K562 (cell line): ENCODE data around the gene LY6G6F. TPM values are rescaled to one million over a fixed set of nuclear protein-coding genes. Genes with fewer than 3 reads are reported as not detected.
A peak's percentile ranks its signal among the peaks of the same experiment; 100 is the strongest.

ENCODE experiments used
- CBFB ChIP-seq: sonication (generic); formaldehyde crosslinking; IDR thresholded peaks from 2 replicates; pipeline ENCODE4 v1.4.0; 2020; ENCODE audit warnings: mild to moderate bottlenecking, missing genetic modification reagents
- CBX1 ChIP-seq: sonication (generic); IDR thresholded peaks from 2 replicates; pipeline ENCODE4 v1.6.1; 2016; ENCODE audit warnings: antibody characterized with exemption, low read depth, mild to moderate bottlenecking
- DNMT1 ChIP-seq: fragments of 450-650 bp; IDR thresholded peaks from 2 replicates; pipeline ENCODE4 v1.6.1; 2016; ENCODE audit warnings: antibody characterized with exemption, mild to moderate bottlenecking
- E2F4 ChIP-seq: sonication (generic); formaldehyde crosslinking; IDR thresholded peaks from 2 replicates; pipeline ENCODE4 v1.8.0; 2022; ENCODE audit warnings: mild to moderate bottlenecking, low read depth, missing genetic modification reagents
- E2F5 ChIP-seq: sonication (generic); formaldehyde crosslinking; IDR thresholded peaks from 2 replicates; pipeline ENCODE4 v1.8.0; 2022; ENCODE audit warnings: mild to moderate bottlenecking, missing genetic modification reagents
- ERF ChIP-seq: fragments of 450-650 bp; formaldehyde crosslinking; IDR thresholded peaks from 2 replicates; pipeline ENCODE4 v1.4.0; 2020; ENCODE audit warnings: mild to moderate bottlenecking, mixed read lengths
- ETV1 ChIP-seq: fragments of 450-650 bp; conservative IDR thresholded peaks from 2 replicates; pipeline ENCODE4 v1.6.1; 2016; ENCODE audit warnings: missing genetic modification characterization, control low read depth, low read depth, missing compliant biosample characterization
- FIP1L1 ChIP-seq: fragments of 200-400 bp; formaldehyde crosslinking; IDR thresholded peaks from 2 replicates; pipeline ENCODE4 v1.6.1; 2018; ENCODE audit warnings: mild to moderate bottlenecking, low read depth, low read length; ENCODE audit not compliant: poor library complexity, severe bottlenecking
- FOXJ2 ChIP-seq: fragments of 200-800 bp; sonication (Bioruptor generic); IDR thresholded peaks from 2 replicates; pipeline ENCODE4 v1.6.1; 2016; ENCODE audit warnings: missing genetic modification characterization, missing compliant biosample characterization
- HMG20A ChIP-seq: fragments of 450-650 bp; formaldehyde crosslinking; conservative IDR thresholded peaks from 2 replicates; pipeline ENCODE4 v1.4.0; 2020; ENCODE audit warnings: mild to moderate bottlenecking, mixed read lengths
- ILK ChIP-seq: fragments of 450-650 bp; IDR thresholded peaks from 2 replicates; pipeline ENCODE4 v1.6.1; 2016; ENCODE audit warnings: missing genetic modification characterization, low read depth, mild to moderate bottlenecking, missing compliant biosample characterization, moderate library complexity, borderline replicate concordance
- IRF9 ChIP-seq: fragments of 450-650 bp; IDR thresholded peaks from 2 replicates; pipeline ENCODE4 v1.6.1; 2016; ENCODE audit warnings: missing biosample characterization, missing genetic modification characterization
- JUN ChIP-seq, 2 experiments: sonication (generic) in 1 of 2; formaldehyde crosslinking in 1 of 2; IDR thresholded peaks; 2 replicates each; pipeline versions ENCODE4 v1.6.1 to v1.8.0; 2012 to 2022; ENCODE audit warnings: borderline replicate concordance in 2 of 2, mild to moderate bottlenecking in 2 of 2, improper control_type of control experiment in 1 of 2, low read depth in 1 of 2, low read length in 1 of 2, missing genetic modification reagents in 1 of 2
- JUNB ChIP-seq: fragments of 450-650 bp; formaldehyde crosslinking; conservative IDR thresholded peaks from 2 replicates; pipeline ENCODE4 v1.4.0; 2020; ENCODE audit warnings: mild to moderate bottlenecking
- KAT8 ChIP-seq: fragments of 450-650 bp; IDR thresholded peaks from 2 replicates; pipeline ENCODE4 v1.6.1; 2016; ENCODE audit warnings: low read depth, mild to moderate bottlenecking
- MCM5 ChIP-seq: fragments of 450-650 bp; IDR thresholded peaks from 2 replicates; pipeline ENCODE4 v1.6.1; 2016; ENCODE audit warnings: low read depth
- OTX1 ChIP-seq: fragments of 450-650 bp; formaldehyde crosslinking; IDR thresholded peaks from 2 replicates; pipeline ENCODE4 v1.4.0; 2022; ENCODE audit warnings: mild to moderate bottlenecking
- RHOXF2B ChIP-seq: fragments of 250-450 bp; sonication (Bioruptor Pico); conservative IDR thresholded peaks from 2 replicates; pipeline ENCODE4 v1.5.1; 2021
- TFAP4 ChIP-seq: sonication (generic); formaldehyde crosslinking; IDR thresholded peaks from 2 replicates; pipeline ENCODE4 v1.8.0; 2022; ENCODE audit warnings: missing genetic modification reagents, mild to moderate bottlenecking, moderate library complexity, borderline replicate concordance
- TGIF2 ChIP-seq: sonication (generic); formaldehyde crosslinking; IDR thresholded peaks from 2 replicates; pipeline ENCODE4 v1.8.1; 2022; ENCODE audit warnings: mild to moderate bottlenecking, missing genetic modification reagents, moderate library complexity
- ZBTB33 ChIP-seq: sonication (generic); formaldehyde crosslinking; IDR thresholded peaks from 2 replicates; pipeline ENCODE4 v1.8.1; 2023; ENCODE audit warnings: mild to moderate bottlenecking, missing genetic modification reagents
- ZC3H8 ChIP-seq: fragments of 450-650 bp; IDR thresholded peaks from 2 replicates; pipeline ENCODE4 v1.6.1; 2017
- ZNF316 ChIP-seq: fragments of 450-650 bp; IDR thresholded peaks from 2 replicates; pipeline ENCODE4 v1.6.1; 2016
- polyA plus RNA-seq, 8 experiments: library from polyadenylated mRNA; depleted of rRNA in 4 of 8; stranded (reverse) in 5 of 8; unstranded in 3 of 8; fragments of >200 nt; fragmentation: Nextera tagmentation in 2 of 8; fragmentation: Illumina TruSeq in 1 of 8; extraction: Ambion mirVana in 2 of 8; extraction: Trizol in 1 of 8; gene quantifications; 2 replicates each; pipeline versions ENCODE4 v1.2.1 to v1.2.3, GENCODE V29; 2011 to 2014; ENCODE audit warnings: inconsistent platforms in 1 of 8, missing spikeins in 1 of 8
- total RNA-seq, 7 experiments: library from RNA; depleted of rRNA in 6 of 7; stranded (reverse); fragments of >200 nt in 6 of 7; fragmentation: Illumina TruSeq in 2 of 7; extraction: Trizol in 2 of 7; gene quantifications; 2 replicates each; pipeline versions ENCODE4 v1.2.1 to v1.2.3, GENCODE V29; 2011 to 2021; ENCODE audit warnings: low replicate concordance in 1 of 7

Gene LY6G6F
- total and polyA plus RNA-seq, 9 of the 15 experiments (the other 6 are each of a cell fraction or from before 2014, with no cell fraction given) = 0.14 to 0.50 (median 0.28) TPM; not detected in 2

GRCh38 chr6:31734821-31735406, 28.2 kb downstream of the LY6G6F start (continued):
- TF ChIP-seq CBX1 (no peak), TFAP4 (no peak), ERF (CRISPR knock-in tag) (0 out of 2 replicates have a peak, but pooled peaks have one; percentile 10), ILK (tag) (no peak), TGIF2 (no peak), RHOXF2B (peak; percentile 59; the same call in 1 of the 2 replicates), ZBTB33 (CRISPR knock-in tag) (no peak), JUNB (no peak), ZC3H8 (no peak; the same call in 1 of the 2 replicates), IRF9 (tag) (no peak; the same call in 1 of the 2 replicates), MCM5 (no peak), JUN (IDR thresholded peaks at IDR 0.05; ENCODE audit: borderline replicate concordance, low read depth, low read length) (peak; percentile 100; the same call in 1 of the 2 replicates), JUN (CRISPR knock-in tag; IDR thresholded peaks at IDR 0.05; ENCODE audit: borderline replicate concordance) (peak; percentile 98), HMG20A (CRISPR knock-in tag) (no peak), ZNF316 (0 out of 2 replicates have a peak, but pooled peaks have one; percentile 25), DNMT1 (peak; percentile 96; the same call in 1 of the 2 replicates), CBFB (CRISPR knock-in tag) (peak; percentile 72; the same call in 1 of the 2 replicates), FOXJ2 (tag) (no peak), E2F4 (peak; percentile 73; the same call in 1 of the 2 replicates), FIP1L1 (no peak), ETV1 (peak; percentile 100), KAT8 (no peak), OTX1 (CRISPR knock-in tag) (peak; percentile 96), E2F5 (CRISPR knock-in tag) (peak; percentile 84)
